AG08396 (cell line): ENCODE data around the gene LAG3.
A peak's percentile ranks its signal among the peaks of the same experiment; 100 is the strongest.

ENCODE experiments used
- DNase-seq: peaks from one replicate; pipeline ENCODE4 v3.0.0; 2012; ENCODE audit warnings: low spot score, mixed read lengths

Gene LAG3

DNA sequence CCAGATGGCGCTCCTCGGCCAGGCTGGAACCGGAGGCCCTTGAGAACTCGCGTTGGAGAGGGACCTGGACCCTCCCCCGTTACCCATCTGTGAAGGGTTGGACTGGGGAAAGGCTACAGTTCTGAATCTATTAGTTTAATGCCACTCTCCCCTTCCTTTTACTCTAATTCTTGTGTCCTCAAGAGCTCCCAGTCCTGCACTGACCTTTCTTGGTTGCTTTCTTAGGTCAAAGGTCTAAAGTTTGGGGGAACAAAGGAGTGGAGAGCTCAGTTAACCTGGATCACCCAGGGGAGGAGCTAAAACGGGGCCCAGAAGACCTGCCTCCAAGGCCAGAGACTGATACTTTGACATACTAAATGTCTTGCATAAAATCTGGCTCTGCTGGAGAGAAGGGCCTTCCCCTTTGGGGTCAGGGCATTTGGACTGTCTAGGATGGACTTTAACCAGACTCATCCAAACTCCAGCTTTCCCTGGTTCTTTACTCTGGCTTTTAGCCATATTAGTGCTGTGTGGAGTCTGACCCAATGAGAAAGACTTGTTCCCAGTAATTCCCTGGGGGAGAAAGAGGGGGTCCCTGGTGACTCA lies 18.5 kb upstream of the LAG3 start:
- no peak for DNase-seq

DNA sequence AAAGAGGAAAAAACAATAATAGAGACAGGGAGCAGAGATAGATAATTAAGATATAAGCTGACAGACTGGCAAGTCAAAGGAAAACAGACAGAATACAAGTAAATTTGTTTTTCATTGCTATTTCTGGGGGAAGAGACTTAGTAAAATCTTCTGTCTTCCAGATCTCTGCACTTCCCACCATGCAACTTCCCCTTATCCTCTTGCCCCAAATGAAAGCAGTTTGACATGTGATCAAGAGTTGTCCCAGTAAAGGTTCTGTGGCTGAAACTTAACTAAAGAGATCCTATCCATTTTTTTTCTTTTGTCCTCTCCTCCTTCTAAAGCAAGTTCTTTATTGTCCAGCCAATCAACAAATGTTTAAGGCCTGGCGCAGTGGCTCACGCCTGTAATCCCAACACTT lies 17.9 kb upstream of the LAG3 start:
- no peak for DNase-seq

DNA sequence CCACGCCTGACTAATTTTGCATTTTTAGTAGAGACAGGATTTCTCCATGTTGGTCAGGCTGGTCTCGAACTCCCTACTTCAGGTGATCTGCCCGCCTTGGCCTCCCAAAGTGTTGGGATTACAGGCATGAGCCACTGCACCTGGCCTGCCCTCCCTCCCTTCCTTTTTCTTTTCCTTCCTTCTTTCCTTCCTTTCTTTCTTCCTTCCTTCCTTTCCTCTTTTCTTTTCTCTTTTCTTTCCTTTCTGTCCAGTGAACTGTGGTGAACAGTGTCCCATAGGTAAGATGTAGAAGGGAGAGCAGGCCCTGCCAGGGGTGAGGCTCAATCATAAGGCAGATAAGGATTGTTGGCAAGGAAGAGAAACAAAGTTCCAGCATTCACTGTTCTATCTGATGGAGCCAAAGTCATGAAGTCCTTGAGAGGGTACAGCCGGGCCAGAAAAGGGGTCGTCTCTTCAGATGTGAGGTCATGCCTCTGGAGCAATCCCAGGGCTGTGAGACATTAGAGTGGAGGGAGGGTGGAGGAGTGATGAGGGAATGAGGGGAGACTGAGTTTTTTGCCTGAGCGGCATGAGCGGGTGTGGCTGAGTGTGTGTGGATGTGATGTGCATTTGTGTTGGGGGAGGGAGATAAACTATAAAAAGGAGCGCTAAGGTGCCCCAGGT lies 15.2 kb upstream of the LAG3 start:
- DNase-seq = no peak

DNA sequence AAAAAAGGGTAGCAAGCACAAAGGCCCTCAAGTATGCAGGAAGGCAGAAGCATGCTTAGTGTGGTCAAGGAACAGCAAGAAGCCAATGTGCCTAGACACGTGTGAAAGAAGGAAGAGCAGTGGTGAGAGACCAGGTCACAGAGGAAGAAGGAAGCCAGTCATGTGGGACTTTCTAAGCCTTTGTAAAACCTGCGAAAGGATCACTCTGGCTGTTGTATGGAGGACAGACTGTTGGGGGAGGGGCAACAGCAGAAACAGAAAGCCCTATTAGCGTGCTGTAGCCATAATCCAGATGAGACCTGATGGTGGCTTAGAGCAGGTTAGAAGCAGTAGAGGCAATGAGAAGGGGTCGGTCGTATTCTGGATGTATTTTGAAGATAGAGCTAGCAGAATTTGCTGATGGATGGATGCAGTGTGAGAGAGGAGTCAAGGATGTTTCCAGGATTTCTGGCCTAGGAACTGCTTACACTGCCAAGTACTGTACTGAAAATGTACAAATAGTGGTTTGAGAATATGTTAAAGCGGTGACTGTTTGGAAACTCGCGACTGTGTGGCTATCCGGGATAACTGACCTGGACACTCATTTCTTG lies 13.7 kb upstream of the LAG3 start:
- no peak for DNase-seq

DNA sequence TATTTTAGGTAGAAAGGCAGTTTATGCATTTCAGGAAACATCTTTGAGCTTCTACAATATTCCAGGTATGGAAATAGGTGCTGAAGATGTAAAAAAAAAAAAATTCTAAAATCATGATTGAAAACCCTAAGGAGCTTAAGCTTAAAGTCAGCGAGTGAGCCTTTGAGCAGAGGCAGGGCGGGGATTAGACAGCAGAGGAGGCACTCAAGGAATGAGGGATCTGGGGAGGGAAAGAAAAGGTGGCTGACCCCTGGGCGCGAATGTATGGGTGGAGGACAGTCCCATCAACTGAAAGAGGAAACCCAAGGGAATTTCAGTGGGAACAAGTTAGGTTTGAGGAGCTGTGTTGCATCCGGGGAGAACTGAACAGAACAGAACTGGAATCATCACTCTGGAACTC lies 12.6 kb upstream of the LAG3 start:
- no peak for DNase-seq

DNA sequence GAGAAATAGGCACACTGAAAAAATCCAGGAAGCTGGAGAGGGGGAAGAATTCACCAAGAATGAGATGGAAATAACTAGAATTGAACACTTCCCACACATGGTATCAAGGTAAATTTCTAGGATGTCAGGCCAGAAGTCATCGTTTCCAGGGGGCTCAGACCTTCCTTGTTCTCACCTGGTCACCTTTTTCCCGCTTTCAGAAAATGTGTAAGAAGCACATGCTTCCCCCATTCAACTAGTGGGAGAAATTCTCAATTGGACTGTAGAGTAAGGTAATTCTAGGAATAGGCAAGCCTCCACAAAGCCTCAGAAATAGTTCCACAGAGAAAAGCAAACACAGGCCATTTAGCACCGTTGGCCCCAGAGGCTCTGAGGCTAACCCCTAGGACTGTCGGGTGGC lies 8.9 kb upstream of the LAG3 start:
- no peak for DNase-seq

DNA sequence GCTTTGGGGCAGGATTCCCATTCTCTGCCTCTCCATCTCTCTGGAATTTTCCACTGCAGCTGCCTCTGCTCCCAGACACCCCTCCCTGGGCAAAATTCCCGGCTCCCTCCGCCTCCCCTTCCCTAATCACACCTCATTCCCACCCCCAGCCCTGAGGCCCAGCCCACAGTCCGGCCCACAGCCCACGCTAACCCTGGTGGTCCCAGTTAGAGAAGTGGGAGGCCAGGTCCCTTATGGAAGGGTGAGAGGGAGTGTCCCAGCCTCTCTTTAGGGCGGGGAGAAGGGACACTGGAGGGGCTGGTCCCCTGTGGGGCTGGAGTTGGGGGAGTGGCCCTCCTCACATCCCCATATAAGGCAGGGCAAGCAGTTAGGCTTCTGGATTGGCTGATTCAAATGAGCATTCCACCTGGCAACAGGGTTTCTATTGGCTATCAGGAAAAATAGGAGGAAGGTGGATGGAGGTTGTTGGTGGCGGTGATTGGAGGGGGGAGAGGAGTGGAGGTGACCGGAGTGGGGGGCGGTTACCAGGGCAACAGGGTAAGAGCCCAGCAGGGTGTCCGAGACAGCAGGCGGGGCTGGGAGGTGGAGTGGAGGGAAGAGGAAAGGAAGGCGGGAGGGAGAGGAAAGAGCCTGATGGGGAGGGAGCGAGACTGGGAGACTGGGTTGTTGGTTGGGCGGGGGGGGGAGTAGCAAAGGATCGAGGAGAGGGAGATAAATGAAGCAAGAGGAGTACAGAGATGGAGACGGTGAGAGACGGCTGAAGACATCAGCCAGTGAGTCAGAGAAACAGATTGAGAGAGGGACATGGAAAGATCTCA lies 8.1 kb upstream of the LAG3 start:
- DNase-seq = peak; percentile 96

DNA sequence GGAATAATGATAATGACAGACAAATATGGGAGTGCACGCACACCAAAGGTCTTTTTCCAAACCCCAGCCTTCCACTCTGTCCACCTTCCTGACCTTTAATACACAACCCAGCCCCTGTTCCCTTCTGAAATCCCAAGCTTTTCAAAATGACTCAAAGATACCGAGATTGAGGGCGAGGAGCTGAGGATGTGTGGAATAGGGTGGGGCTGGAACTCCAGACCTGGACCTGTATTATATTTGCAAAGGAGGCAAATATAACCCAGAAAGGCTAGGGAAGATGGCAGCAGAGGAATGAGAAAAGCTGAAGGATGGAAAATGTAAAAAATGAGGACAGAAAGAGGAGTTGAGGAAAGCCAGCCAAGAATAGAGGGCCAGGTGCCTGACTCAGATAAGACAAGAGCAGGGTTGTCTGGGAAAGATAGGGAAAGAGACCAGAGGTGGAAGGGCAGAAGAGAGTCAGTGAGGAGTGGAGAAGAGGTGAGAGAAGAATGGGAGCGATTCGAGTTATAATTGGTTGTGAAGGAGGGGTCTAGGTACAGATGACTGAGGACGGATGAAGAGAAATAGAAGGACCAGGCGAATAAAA lies 7.2 kb upstream of the LAG3 start:
- no peak for DNase-seq

DNA sequence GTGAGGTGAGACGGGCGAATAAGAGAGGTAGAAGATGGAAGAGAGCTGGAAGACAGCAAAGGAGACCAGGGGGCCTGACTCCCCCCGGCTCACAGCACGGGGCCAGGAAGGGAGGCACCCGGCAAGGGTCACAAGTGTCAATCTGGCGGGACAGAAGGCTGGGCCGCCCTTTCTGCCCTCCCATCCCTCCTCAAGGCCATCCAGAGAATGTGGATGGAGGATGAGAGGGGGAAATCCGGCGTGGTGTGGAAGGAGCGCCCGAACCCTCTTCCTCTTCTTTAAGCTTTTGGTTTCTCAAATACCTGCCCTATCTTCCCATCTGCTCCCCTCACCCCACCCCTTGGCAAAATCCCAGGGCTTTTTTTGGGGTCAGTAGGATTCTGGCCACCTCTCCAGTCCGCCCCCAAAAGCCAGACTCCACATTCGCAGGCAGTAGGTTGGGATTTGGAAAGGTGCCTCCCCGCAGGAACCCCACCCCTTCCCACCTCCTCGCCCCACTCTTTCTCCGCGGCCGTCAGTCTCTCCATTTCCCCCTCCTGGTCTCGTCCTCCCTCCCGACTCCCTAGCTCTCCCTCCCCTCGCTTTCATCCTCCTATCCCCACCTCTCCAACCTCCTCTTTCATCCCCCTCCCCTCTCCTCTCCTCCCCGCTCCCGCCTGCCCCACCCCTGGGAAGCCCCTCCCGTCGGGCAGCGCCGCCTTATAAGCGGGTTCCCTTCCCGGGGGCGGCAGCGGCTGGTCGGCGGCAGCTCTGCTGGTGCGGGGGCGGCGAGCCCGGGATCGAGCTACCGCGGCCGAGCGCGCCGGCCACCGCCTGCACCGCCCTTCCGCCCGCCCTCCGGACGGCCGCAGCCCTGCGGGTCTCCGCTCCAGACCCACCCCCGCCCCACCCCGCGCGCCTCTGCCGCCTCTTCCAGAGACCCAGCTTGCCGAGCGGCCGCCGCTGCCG lies 6.4 kb upstream of the LAG3 start, which contains the start of gene PTMS:
Gene PTMS, plus strand, starts transcription at position 730 of the 948 bp plus-strand sequence. CDS start 343 bp downstream, outside the sequence.
- peak; percentile 87 for DNase-seq

DNA sequence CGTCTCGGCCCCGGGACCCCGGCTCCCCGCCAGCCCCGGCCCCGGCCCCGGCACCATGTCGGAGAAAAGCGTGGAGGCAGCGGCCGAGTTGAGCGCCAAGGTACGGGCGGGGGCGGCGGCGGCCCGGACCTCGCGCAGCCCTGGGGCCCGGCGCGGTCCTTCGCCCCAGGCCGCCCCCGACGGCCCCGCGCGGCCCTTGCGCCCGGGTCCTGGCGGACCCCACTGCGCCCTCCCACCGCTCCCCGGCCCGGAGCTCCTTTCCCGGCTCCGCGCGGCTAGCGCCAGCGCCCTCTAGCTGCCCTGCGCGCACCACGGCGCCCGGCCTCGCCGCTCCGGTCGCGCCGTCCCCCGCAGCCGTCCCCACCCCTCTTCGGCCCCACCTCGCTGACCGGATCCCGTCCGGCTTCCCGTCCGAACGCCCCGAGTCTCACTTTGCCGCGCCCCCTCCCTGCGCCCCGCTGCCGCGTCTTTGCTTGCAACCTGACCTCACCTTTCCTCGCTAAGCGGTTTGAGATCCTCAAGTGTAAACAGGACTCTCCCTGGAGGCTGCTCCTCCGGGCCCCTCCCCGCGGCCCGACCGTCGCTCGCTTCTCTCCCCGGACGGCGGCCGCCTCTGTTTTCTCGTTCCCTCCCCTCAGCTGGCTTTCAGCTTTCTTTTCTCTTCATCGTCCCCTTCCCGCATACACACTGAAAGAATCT lies 5.5 kb upstream of the LAG3 start:
- DNase-seq = peak; percentile 88

DNA sequence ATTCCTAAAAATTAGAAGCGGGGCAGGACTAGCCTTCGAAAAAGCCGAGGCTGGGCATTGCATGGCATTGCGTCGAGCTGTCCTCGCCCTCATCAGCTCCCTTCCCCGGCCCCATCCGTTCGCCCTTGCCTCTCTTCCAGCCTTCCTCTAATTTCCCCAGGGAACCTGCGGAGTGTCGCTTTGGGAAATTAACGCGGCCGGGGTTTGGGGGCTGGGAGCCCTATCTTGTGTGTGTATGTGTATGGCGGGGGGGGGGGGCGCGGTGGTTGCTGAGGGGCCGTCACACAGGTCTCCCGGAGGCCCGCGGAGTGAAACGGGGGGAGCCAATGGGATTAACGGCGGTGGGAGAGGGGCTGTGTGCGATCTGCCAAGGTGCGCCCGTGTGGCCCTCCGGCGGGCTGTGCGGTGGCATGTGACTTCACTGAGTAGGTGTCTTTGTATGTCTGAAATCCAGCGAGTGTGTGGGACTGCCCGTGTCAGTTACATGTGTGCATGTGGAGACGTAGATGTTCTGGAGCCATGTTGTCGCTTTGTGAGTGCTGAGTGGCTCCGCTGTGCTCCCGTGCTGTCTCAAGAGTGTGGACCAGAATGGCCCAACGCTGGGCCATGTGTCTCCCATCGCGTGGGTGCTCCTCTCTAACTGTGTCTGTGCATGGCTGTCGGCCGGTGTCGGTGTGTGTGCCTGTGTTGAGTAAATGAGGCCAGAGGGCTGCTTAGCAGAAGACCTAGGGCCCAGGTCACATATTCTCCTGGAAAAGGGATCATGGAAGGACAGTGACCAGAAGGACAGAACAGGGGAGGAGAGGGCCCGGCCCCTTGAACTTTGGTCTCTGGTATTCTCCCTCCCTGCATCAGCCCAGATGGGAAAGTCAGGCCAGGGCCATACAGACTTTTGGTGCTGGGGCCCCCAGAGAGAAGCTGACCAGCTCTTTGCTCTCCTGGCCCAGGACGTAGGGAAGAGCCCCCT lies 4.7 kb upstream of the LAG3 start:
- peak; percentile 49 for DNase-seq

DNA sequence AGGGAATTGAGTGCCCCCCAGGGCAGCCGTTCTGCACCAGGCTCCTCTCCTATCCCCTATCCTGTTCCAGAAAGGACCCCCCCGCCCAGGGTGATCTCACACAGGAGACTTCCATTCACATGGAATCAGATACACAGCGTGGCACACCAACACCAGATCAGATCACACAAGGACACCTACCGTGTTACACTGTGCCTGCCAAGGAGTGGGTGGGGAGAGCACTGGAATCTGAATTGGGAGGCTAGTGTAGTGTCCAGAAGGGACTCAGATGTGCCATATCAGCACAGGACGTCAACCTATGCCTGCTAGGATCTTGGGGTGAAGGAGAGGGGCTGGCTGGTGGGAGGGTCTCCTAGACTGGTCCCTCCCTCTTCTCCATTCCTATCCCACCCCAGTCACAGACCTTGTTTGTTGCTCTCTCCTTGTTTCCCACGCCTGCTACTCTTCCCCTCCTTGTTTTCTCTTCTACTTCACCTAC lies 3.8 kb upstream of the LAG3 start:
- no peak for DNase-seq

DNA sequence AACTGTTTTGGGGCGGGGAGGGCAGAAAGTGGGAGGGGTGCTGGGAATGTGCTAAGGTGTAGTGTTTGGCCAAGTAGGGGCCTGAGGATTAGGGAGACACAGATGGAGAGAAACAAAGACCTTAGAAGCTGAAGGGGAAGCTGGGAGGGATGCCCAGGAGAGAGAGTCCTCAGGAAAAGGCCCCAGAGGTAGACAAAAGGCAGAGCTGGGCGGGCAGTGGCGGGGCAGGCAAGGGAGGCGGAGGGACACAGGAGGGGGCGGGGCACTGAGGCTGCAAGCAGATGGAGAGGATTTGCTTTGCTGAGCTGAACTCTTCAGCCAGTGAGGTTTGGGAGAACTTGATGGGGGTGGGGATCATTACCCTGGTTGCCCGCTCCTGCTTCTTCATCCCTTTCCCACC lies 3.3 kb upstream of the LAG3 start:
- DNase-seq = peak; percentile 63

DNA sequence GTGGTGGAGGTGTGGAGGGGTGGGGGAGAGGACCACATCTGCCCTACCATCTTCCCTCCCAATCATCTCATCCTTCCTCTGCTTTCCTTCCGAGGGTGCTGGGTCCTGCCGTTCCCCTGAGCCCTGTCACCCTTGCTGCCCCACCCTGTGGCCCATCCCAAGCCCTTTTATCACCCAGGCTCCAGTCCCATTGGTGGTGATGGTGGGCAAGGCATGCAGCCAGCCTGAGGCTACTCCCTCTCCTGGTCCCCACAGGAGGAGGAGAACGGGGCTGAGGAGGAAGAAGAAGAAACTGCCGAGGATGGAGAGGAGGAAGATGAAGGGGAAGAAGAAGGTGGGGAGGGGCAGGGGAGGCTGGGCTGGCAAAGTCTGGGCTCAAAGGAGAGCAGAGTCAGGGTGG lies 2.7 kb upstream of the LAG3 start:
- no peak for DNase-seq

DNA sequence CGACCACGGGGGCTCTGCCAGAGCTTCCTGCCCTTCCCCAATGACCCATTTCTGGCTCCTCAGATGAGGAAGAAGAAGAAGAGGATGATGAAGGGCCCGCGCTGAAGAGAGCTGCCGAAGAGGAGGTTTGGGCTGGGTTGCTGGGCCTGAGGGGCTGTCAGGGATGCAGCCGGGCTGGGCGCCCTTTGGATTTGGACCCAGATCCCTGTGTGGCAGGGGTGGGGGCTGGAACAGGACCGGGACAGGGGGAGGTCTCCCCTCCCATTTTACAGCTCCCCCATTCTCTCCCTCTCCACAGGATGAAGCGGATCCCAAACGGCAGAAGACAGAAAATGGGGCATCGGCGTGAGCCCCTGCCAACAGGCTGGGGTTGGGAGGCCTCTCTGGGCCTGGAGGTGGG lies 2.2 kb upstream of the LAG3 start:
- no peak for DNase-seq

DNA sequence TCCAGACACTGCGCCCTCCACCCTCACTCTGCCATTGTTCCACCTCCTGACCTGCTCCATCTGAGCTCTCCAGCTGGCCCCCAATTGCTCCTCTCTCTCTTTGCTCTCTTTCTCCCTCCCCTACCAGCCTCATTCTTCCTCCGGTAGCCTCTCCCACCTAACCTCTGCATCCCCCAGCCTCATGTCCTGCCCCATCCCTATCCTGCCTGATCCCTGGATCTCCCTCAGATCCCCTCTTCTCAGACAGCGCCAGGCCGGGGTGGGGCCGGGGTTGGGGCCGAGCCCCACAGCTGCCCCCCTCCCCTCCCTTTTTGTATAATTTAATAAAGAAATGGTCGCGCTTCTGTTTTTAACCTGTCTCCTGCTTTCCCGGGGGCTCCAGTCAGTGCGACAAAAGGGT lies 1.7 kb upstream of the LAG3 start:
- DNase-seq = no peak

DNA sequence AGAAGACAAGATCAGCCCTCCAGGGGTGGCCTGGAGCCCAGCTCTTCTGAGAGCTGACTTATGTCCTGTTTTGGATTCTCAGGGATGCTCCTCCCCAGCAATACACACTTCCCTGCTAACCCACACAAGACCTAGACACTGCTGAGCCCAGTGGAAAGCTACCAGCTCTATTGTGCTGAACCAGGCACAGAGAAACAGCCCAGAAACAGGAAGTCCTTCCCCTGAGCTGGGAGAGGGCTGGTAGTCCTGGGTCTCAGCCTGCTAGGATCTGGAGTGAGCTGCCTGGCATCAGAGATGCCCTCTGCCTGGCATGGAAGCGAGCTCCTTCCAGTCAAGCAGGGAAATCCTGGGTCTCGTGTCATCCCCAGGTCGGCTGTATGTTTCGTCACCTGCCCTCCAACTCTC lies 1.2 kb upstream of the LAG3 start:
- no peak for DNase-seq

DNA sequence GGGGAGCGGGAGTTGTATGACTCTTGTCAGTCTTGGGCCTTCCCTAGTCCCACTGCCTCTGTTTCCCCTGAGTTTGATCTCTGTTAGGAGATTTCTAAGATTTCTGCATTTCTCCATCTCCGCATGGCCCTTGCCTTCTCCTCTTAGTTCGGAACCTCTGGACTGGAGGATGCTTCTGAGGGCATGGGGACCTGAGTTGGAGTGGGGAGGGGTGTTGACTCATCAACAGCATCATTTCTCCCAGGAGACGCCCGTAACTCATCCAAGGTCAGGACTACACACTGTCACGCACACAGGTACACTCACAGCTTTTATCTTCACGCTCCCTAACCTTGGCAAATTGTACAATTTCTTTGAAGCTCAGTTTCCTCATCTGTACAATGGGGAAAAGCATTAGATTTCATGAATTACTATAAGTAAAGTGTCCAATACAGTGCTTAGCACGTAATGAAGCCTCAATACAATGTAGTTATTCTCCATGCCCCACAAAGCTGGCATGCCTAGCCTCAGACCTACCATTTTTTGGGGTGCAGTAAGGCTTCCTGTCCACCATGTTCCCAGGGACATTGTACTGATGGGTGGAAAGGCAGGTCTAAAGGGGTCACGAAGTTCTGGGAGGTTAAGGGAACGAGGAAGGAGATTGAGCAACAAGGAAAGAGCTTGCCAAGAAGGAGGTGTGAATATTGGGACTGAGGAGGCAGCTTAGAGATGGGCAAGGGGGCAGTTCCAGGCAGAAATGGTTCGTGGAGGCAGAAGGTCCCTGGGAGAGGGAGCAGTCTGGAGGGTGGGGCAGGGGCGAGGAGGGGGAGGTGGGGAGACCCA lies 600 bp upstream of the LAG3 start:
- DNase-seq = peak; percentile 27
